Activated naive CD4-positive, alpha-beta T cell treated with anti-CD3 and anti-CD28 coated beads, Interleukin-2, amount 50 U/mL, for 16 hours (primary cell): ENCODE data around the gene SPDYC.
"Not testable (repeated sequence)": the region's sequence is repeated elsewhere in the genome, so short reads cannot be mapped to it uniquely, and the experiment has no call there.

ENCODE experiments used
- DNase-seq: peaks from one replicate; pipeline ENCODE4 v3.0.0-alpha.2; 2020

Gene SPDYC

DNA sequence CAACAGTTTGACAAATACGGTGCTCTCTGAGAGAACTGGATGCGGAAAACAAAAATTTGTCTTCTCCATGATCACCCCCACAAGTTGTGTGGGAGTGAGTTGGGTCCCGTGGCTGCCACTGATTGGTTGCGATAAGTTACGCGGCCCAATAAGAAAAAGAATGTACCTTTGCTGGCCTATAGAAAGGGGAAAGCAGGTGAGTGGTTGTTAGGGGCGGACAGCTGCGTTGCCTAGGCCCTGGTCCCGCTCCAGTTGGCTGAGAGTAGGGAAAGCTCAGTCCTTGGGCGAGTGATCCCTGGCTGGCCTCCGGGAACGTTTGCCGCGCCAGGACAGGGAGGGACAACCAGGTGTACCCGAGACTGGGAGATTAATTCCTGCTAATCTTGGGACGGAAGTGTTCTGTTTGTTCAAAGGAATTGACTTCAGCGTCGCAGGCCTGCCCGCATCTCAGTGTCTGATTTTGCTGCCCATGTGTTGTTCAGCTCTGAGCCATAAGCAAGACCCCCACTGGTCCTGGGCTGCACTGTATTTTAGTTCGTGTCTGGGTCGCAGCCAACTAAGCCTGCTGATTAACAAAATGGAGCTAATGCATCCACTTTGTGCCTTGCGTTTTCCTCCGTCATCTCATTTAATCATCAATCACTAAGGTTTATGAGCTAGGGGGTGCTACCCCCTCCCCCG lies 34.9 kb upstream of the SPDYC start:
- DNase-seq, result peak; percentile 80

DNA sequence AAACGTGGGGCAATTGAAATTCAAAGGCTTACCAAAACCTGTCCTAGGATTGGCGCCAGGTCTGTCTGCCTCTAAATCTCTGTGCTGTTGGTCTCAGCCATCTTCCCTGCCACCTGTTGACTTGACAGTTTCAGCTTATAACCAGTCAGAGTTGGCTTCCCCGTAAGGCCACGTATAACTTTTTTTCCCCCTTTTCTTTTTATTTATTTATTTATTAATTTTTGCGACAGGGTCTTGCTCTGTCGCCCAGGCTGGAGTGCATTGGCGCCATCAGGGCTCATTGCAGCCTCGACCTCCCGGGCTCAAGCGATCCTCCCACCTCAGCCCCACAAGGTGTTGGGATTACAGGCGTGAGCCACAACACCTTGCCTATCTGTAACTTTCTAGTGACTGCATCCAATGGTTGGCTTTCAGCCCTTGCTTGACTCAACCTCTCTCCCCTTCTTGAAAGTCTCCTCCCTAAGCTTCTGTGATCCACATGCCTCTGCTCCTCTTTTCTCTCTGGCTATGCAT lies 34.3 kb upstream of the SPDYC start:
- DNase-seq, result no peak

- no peak for DNase-seq
Measured at GRCh38 chr11:65136515-65137096, 33.4 kb upstream of the SPDYC start.

GRCh38 chr11:65141896-65142494 lies 28.0 kb upstream of the SPDYC start:
- DNase-seq, result no peak

DNA sequence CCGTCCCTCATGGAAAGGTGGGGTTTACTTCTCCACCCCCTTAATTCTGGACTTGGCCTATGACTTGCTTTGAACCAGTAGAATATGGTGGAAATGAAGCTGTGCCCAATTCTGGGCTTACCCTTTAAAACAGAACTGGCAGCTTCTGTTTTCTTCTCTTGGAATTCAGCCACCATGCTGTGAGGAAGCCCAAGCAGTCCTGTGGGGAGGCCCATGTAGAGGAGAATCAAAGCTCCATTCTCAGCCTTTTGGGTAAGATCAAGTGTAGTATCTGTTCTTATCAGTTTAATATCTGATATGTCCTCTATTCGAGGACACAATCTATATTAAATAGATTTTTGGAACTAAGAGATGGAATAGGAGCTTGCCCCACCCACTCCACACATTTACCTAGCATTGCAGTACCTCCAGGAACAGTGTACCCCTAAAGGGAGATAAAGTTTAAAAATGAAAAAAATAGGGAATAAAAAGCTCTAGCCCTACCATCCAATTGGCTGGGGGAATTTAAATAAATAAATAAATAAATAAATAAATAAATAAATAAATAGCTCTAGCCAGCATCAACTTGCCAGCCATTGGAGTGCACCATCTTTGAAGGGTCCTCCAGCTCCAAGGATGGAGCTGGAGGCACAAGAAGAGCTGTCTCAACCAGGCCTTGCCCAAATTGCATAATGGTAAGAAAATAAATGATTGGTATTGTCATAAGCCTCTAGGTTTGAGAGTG lies 22.5 kb upstream of the SPDYC start:
- no peak for DNase-seq

DNA sequence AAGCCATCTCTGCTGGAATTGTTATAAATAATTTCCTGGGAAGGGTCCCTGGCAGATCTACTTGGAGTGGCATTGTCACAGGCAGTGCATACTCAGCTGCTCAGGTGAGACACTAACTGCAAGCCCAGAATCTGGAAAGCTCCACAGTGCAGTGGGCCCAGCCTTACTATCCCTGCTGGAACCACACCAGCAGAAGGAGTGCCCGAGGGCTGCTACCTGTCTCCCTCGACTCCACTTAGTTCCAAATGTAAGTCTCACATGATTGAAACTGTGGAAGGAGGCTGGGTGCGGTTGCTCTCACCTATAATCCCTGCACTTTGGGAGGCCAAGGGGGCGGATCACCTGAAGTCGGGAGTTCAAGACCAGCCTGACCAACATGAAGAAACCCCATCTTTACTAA lies 21.4 kb upstream of the SPDYC start:
- no peak for DNase-seq

GRCh38 chr11:65150131-65150508 lies 19.9 kb upstream of the SPDYC start:
- not testable (repeated sequence) for DNase-seq

DNA sequence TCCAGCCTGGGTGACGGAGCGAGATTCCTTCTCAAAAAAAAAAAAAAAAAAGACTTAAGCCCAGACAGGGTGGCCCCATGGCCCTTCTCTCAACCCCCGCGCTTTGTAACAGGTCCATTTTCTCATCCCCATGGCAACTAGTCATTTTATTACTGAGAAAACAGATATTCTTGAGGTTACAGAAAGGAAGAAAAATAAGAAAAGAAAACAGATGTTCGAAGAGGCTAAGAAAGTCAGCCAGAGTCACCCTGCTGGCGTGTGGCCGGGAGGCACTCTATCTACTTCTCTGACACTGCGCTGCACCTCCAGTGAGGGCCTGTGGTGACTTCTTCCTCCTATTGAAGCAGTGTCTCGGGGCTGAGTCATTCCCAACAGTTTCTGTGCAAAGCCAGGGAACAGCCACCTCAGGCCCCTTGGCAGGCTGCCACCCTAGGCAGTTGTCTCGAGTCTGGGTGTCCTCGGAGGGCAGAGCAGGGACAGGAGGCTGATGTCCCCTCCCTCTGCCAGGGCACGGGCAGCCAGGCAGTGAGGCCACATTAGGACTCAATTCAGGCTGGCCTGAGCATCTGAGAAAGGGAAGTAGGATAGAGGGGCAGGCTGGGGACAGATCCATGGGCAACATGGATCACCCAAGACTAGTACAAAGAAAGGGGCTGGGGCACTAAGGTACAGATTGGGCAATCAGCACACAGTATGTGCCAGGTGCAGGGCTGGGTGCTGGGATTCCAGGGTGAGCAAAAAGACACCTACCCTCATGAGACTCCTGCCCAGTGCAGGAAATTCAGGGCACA lies 19.3 kb upstream of the SPDYC start:
- no peak for DNase-seq

DNA sequence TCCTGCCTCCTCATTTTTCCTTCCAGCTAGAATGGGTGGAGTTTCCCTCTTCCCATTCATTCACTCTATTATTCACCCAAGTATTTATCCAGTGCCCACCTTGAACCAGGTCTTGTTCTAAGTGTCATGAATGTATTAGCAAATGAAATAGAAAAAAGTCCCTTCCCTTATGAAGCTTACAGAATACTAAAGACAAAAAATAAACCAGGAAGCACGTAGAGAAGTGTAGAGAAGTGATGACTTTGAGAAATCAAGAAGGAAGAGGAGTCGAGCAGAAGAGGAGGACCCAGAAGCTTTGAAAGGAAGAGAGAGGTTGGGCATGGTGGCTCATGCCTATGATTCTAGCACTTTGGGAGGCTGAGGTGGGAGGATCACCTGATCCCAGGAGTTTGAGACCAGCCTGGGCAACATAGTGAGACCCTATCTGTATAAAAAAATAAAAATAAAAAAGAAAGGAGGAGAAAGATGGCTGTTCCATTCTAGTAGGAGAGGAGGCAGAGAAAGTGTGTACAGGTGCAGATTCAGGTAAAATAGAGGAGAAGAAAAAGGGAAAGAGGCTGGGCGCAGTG lies 18.6 kb upstream of the SPDYC start:
- no peak for DNase-seq

DNA sequence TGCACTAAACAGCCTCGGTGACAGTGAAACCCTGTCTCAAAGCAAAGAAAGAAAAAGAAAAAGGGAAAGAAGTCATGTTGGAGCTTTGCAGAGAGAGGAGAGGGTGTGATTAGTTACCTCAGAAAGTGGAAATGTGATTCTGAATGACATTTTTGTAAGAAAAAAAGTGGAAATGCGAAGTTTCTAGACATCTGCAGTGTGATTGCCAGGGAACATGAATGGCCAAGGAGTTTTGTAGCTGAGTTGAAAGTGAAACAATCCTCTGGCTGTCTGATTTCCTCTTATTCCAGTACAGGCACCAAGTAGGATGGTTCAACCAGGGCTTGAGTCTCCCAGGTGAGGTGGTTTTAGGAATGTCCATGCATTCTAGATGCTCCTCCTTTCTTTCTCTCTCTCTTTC lies 17.9 kb upstream of the SPDYC start:
- no peak for DNase-seq

GRCh38 chr11:65156256-65156655 lies 13.8 kb upstream of the SPDYC start:
- no peak for DNase-seq

DNA sequence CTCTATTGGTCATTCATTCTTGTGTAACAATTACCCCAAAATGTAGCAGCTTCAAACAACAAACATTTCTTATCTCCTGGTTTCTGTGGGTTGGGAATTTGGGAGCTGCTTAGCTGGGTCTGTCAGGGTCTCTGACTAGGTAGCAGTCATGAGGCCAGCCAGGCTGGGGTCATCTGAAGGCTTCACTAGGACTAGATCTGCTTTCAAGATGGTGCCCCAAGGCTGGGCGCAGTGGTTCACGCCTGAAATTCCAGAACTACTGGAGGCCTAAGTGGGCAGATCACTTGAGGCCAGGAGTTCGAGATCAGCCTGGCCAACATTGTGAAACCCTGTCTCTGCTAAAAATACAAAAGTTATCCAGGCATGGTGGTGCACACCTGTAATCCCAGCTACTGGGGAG lies 13.1 kb upstream of the SPDYC start:
- DNase-seq, result no peak

- DNase-seq, result no peak
Measured at GRCh38 chr11:65157336-65157735, 12.7 kb upstream of the SPDYC start.

DNA sequence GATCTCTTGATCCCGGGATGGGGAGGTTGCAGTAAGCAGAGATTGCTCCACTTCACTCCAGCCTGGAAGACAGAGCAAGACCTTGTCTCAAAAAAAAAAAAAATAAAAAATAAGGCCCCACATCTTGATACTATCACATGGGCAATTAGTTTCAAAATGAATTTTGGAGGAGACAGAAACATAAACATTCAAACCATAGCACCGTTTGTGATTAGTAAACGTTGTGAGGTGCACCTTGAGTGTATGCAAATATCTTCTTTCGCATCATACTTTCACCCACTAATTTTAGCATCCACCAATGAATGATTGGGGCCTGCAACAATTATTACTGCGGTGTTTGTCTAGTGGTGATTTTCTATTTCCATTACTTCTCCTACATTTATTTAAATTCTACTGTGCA lies 11.0 kb upstream of the SPDYC start:
- no peak for DNase-seq

DNA sequence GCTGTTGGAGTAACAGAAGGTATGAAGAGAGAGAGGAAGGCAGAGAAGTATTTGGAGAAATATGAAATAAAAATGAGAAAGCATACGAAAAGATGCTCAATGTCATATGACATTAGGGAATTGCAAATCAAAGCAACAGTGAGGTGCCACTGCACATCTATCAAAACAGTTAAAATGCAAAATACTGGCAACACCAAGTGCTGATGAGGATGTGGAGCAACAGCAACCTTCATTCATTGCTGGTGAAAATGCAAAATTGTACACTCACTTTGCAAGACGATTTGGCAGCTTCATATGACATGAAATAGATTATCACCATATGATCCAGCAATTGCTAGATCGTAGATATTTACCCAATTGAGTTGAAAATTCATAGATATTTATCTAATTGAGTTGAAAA lies 9.4 kb upstream of the SPDYC start:
- no peak for DNase-seq

GRCh38 chr11:65163684-65164083 lies 6.3 kb upstream of the SPDYC start:
- no peak for DNase-seq

GRCh38 chr11:65165410-65166317 lies 4.4 kb upstream of the SPDYC start:
- DNase-seq, result no peak

DNA sequence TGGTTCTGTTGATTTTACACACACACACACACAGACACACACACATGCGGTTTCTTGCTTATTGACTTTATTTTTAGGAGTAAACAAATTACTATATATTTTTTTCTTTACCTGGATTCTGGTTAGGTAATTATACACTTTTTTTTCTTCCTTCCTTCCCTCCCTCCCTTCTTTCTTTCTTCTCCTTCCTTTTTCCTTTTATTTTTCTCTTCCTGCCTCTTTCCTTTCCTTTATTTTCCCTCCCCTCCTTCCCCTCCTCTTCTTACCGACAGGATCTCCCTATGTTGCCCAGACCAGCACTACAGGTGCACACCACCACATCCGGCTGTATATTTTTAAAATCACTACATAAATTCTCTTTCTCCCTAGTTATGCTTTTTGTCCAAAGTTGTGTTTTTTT lies 3.1 kb upstream of the SPDYC start:
- no peak for DNase-seq

GRCh38 chr11:65167656-65168055 lies 2.4 kb upstream of the SPDYC start:
- DNase-seq, result no peak

DNA sequence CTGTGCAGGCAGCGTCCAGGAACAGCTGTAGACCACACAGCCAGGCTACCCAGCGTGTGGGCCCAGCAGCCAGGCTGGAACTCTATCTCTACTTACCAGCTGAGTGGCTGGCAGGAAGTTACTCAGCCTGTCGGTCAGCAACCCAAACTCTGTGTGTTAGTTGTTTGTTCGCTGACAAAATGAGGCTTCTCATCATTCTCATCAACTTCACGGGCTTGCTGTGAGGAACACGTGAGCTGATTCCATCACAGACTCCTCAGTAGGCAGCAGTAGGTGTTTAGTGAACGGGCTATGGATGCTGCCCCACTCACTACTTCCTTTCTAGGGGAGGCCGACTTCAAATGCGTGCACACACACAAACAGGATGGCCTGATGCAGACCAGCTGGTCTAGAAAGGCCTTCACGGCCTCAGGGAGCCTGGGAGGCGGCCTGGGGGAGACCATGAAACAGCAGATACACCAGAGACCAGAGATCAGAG lies 830 bp upstream of the SPDYC start:
- DNase-seq, result no peak

GRCh38 chr11:65172600-65172999 lies 2.6 kb downstream of the SPDYC start:
- DNase-seq, result no peak
